ENCODE measurements around the gene FRAS1. TPM values are rescaled to one million over a fixed set of nuclear protein-coding genes. Genes with fewer than 3 reads are reported as not detected.

FRAS1 gene
- total and polyA plus RNA-seq, 4 experiments from 2014 or later, result not detected

DNA sequence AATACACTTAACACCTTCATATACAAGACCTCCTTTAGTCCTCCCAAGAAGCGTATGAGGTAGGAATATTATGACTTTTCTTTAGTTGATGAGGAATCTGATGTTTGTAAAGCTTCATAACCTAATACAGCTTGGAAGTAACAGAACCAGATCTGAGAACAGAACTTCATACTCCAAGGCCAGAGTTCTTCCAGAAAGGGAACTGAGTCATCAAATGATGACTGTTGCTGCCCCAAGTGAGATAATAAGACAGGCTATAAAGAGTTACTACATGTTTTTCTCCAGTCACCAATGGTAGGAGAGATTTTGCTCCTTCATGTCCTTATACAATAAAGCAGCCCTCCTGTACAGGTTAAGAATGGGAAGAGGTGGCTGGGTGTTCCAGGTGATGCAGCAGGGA lies 420.2 kb downstream of the FRAS1 start:
- H3K27me3 ChIP-seq (ENCODE audit: insufficient read depth, low read length), result no peaks in the 10 kb centered on the region
- no peak overlapping the region for H3K27ac ChIP-seq (ENCODE audit: low read depth, low read length)
- intact Hi-C loops (cut with micrococcal nuclease), result no loop called here
- Mint-ChIP-seq H3K27me3 (no peaks in the 10 kb centered on the region), H3K9me3 (no peaks in the 10 kb centered on the region), H3K36me3 (no peaks in the 10 kb centered on the region), H3K4me3 (no peak overlapping the region), H3K27ac (no peak overlapping the region), H3K4me1 (no peaks in the 10 kb centered on the region)
- ChIA-PET POLR2A (ENCODE audit: partially characterized antibody) (no interaction called here), CTCF (ENCODE audit: partially characterized antibody) (no interaction called here)
- no peaks in the 10 kb centered on the region for H3K36me3 ChIP-seq (ENCODE audit: insufficient read depth, low read length)
- no peak for DNase-seq
- no peak overlapping the region for H3K4me3 ChIP-seq (ENCODE audit: low read length in 2 of 2)
- H3K9me3 ChIP-seq (ENCODE audit: control insufficient read depth in 1 of 2, low read length in 2 of 2), result no peaks in the 10 kb centered on the region
- no peaks in the 10 kb centered on the region for H3K4me1 ChIP-seq (ENCODE audit: insufficient read depth, low read length)

DNA sequence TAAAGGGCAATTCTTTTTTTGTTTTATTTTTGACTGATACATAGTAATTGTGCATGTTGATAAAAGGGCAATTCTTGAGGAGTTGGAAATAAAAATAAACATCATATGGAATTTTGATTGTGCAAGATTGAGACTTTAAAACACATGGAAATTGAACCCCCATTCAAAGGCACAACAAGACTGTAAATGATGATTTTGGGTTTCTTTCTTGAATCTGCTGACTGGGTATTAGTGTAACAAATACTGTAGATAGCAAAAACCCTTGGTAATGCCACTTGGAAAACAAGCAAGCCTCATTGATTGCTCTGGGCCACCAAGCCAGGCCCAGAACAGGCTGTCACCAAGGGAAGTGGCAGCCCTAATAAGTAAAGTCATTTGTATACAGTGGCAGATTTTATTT lies 421.4 kb downstream of the FRAS1 start:
- Mint-ChIP-seq H3K36me3 (no peaks in the 10 kb centered on the region), H3K27me3 (peaks cover 0 to 1% of the 10 kb centered on the region in 2 donors), H3K27ac (no peak overlapping the region), H3K4me1 (no peaks in the 10 kb centered on the region), H3K9me3 (no peaks in the 10 kb centered on the region), H3K4me3 (no peak overlapping the region)
- Histone ChIP-seq H3K4me3 (ENCODE audit: low read length in 2 of 2) (no peak overlapping the region), H3K36me3 (ENCODE audit: insufficient read depth, low read length) (no peaks in the 10 kb centered on the region), H3K27ac (ENCODE audit: low read depth, low read length) (no peak overlapping the region), H3K4me1 (ENCODE audit: insufficient read depth, low read length) (no peaks in the 10 kb centered on the region), H3K9me3 (ENCODE audit: control insufficient read depth in 1 of 2, low read length in 2 of 2) (no peaks in the 10 kb centered on the region), H3K27me3 (ENCODE audit: insufficient read depth, low read length) (no peaks in the 10 kb centered on the region)
- ChIA-PET POLR2A (ENCODE audit: partially characterized antibody) (no interaction called here), CTCF (ENCODE audit: partially characterized antibody) (no interaction called here)
- DNase-seq, result no peak
- intact Hi-C loops (cut with micrococcal nuclease), result no loop called here

DNA sequence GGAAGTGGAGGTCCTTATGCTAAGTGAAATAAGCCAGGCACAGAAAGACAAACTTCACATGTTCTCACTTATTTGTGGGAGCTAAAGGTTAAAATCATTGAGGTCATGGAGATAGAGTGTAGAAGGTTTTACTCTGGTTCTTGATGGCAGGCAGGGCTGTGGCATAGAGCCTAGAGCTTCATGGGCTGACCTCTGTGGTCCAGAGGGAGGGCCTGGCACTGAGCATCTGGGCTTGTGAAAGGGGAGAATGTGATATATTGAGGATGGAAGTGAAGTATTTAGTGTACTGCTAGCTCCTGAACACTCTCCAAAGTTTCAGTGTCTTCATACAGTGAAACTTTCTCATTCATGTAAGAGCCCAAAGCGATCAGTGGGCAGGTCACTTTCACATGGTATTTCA lies 423.2 kb downstream of the FRAS1 start:
- H3K4me1 ChIP-seq (ENCODE audit: insufficient read depth, low read length), result no peaks in the 10 kb centered on the region
- DNase-seq, result no peak
- H3K9me3 ChIP-seq (ENCODE audit: control insufficient read depth in 1 of 2, low read length in 2 of 2), result no peaks in the 10 kb centered on the region
- Mint-ChIP-seq H3K27me3 (peaks cover 1 to 2% of the 10 kb centered on the region in 2 donors), H3K9me3 (no peaks in the 10 kb centered on the region), H3K4me1 (no peaks in the 10 kb centered on the region), H3K4me3 (no peak overlapping the region), H3K36me3 (no peaks in the 10 kb centered on the region), H3K27ac (no peak overlapping the region)
- POLR2A ChIA-PET (ENCODE audit: partially characterized antibody), result no interaction called here
- H3K27ac ChIP-seq (ENCODE audit: low read depth, low read length), result no peak overlapping the region
- no peaks in the 10 kb centered on the region for H3K27me3 ChIP-seq (ENCODE audit: insufficient read depth, low read length)
- H3K36me3 ChIP-seq (ENCODE audit: insufficient read depth, low read length), result no peaks in the 10 kb centered on the region
- intact Hi-C loops (cut with micrococcal nuclease), result no loop called here
- CTCF ChIA-PET (ENCODE audit: partially characterized antibody), result no interaction called here
- H3K4me3 ChIP-seq (ENCODE audit: low read length in 2 of 2), result no peak overlapping the region

DNA sequence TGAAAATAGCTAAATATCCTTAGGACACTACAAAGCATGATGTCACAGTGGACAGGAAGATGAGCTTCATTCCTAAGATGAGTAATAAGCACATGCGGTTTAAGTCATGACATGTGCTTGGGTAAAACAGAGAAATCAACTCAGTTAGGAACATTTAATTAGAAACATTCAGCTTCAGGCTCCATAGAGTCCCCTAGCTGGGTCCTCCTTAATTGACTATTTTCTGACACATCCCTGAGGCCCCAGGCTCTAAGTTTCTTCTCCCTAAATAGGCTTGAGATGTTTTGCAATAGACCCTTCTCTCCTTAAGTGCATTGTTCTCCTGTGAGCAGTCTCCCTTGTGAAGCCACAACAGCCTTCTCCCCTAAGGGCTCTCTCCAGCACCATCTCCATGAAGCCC lies 424.1 kb downstream of the FRAS1 start:
- H3K9me3 Mint-ChIP-seq, result no peaks in the 10 kb centered on the region
- Histone ChIP-seq H3K9me3 (ENCODE audit: control insufficient read depth in 1 of 2, low read length in 2 of 2) (no peaks in the 10 kb centered on the region), H3K4me3 (ENCODE audit: low read length in 2 of 2) (no peak overlapping the region), H3K36me3 (ENCODE audit: insufficient read depth, low read length) (no peaks in the 10 kb centered on the region), H3K4me1 (ENCODE audit: insufficient read depth, low read length) (no peaks in the 10 kb centered on the region), H3K27ac (ENCODE audit: low read depth, low read length) (no peak overlapping the region), H3K27me3 (ENCODE audit: insufficient read depth, low read length) (no peaks in the 10 kb centered on the region)
- POLR2A ChIA-PET (ENCODE audit: partially characterized antibody), result no interaction called here
- intact Hi-C loops (cut with micrococcal nuclease), result no loop called here
- peaks cover 1 to 2% of the 10 kb centered on the region in 2 donors for H3K27me3 Mint-ChIP-seq
- CTCF ChIA-PET (ENCODE audit: partially characterized antibody), result interaction anchor here (0.8 kb wide), 1 partner anchor 86 kb away, joined by 3 read pairs; no protein-coding TSS in a partner anchor
- H3K36me3 Mint-ChIP-seq, result no peaks in the 10 kb centered on the region
- no peak for DNase-seq
- H3K4me3 Mint-ChIP-seq, result no peak overlapping the region
- H3K4me1 Mint-ChIP-seq, result no peaks in the 10 kb centered on the region
- no peak overlapping the region for H3K27ac Mint-ChIP-seq

DNA sequence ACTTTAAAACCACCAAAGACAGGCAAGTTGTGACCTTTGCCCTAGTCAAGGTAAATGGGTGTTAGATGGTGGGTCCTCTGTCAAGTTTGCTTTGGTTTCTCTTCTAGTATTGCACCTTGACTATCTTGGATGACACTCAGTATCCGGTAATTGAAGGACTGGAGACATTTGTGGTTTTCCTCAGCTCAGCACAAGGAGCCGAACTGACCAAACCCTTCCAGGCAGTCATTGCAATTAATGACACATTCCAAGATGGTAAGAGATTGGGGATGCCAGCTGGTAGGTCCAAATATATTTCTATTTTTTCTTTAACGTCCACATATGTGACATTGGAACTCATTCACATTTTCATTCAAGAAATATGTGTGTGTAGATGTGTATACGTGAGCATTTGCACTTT lies 425.2 kb downstream of the FRAS1 start:
- Mint-ChIP-seq H3K4me3 (no peak overlapping the region), H3K27ac (no peak overlapping the region), H3K4me1 (no peaks in the 10 kb centered on the region), H3K36me3 (no peaks in the 10 kb centered on the region), H3K9me3 (no peaks in the 10 kb centered on the region), H3K27me3 (peaks cover 1 to 3% of the 10 kb centered on the region in 2 donors)
- DNase-seq, result no peak
- Histone ChIP-seq H3K27me3 (ENCODE audit: insufficient read depth, low read length) (no peaks in the 10 kb centered on the region), H3K27ac (ENCODE audit: low read depth, low read length) (no peak overlapping the region), H3K36me3 (ENCODE audit: insufficient read depth, low read length) (no peaks in the 10 kb centered on the region), H3K4me3 (ENCODE audit: low read length in 2 of 2) (no peak overlapping the region), H3K9me3 (ENCODE audit: control insufficient read depth in 1 of 2, low read length in 2 of 2) (no peaks in the 10 kb centered on the region), H3K4me1 (ENCODE audit: insufficient read depth, low read length) (no peaks in the 10 kb centered on the region)
- CTCF ChIA-PET (ENCODE audit: partially characterized antibody), result no interaction called here
- POLR2A ChIA-PET (ENCODE audit: partially characterized antibody), result no interaction called here
- intact Hi-C loops (cut with micrococcal nuclease), result no loop called here

DNA sequence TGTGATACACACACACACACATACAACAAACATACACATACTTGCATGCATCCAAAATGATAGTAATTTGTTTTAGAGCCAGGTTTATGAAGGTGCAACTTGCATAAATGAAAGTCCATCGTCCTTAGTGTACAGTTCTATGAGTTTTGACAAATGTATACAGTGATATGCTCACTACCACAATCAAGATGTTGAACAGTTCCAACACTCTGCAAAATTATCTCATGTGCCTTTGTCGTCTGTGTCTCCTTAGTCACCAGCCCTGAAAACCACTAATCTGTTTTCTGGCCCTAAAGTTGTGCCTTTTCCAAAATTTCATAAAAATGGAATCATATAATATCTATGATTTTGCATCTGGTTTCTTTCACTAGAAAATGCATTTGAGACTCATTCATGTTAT lies 426.7 kb downstream of the FRAS1 start:
- POLR2A ChIA-PET (ENCODE audit: partially characterized antibody), result no interaction called here
- Mint-ChIP-seq H3K9me3 (no peaks in the 10 kb centered on the region), H3K4me3 (no peak overlapping the region), H3K4me1 (no peaks in the 10 kb centered on the region), H3K27me3 (peaks cover 3 to 6% of the 10 kb centered on the region in 2 donors), H3K36me3 (no peaks in the 10 kb centered on the region), H3K27ac (no peak overlapping the region)
- Histone ChIP-seq H3K9me3 (ENCODE audit: control insufficient read depth in 1 of 2, low read length in 2 of 2) (no peaks in the 10 kb centered on the region), H3K4me1 (ENCODE audit: insufficient read depth, low read length) (no peaks in the 10 kb centered on the region), H3K36me3 (ENCODE audit: insufficient read depth, low read length) (no peaks in the 10 kb centered on the region), H3K27me3 (ENCODE audit: insufficient read depth, low read length) (no peaks in the 10 kb centered on the region), H3K4me3 (ENCODE audit: low read length in 2 of 2) (no peak overlapping the region), H3K27ac (ENCODE audit: low read depth, low read length) (no peak overlapping the region)
- intact Hi-C loops (cut with micrococcal nuclease), result no loop called here
- CTCF ChIA-PET (ENCODE audit: partially characterized antibody), result no interaction called here
- no peak for DNase-seq

DNA sequence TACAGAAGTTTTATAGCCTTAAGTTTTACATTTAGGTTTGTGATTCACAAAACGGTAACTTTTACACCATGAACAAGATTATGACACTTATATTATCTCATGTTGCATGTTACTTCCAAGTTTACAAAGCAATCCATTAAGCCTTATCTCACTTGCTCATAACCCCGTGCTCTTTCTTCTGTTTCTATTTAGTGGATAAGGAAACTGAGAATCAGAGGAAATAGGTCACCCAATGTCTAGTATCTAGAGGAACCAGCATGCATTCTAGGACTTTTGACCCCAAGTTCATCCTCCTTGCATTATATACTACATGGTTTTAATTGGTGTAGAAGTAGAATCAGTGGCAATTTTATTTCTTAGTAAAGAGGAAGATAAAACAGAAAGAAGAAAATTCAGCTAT lies 427.5 kb downstream of the FRAS1 start:
- no peaks in the 10 kb centered on the region for H3K4me1 ChIP-seq (ENCODE audit: insufficient read depth, low read length)
- H3K4me3 ChIP-seq (ENCODE audit: low read length in 2 of 2), result no peak overlapping the region
- Mint-ChIP-seq H3K27ac (no peak overlapping the region), H3K4me3 (no peak overlapping the region), H3K4me1 (no peaks in the 10 kb centered on the region), H3K27me3 (peaks cover 3 to 8% of the 10 kb centered on the region in 2 donors), H3K9me3 (no peaks in the 10 kb centered on the region), H3K36me3 (no peaks in the 10 kb centered on the region)
- DNase-seq, result no peak
- no peaks in the 10 kb centered on the region for H3K36me3 ChIP-seq (ENCODE audit: insufficient read depth, low read length)
- no peak overlapping the region for H3K27ac ChIP-seq (ENCODE audit: low read depth, low read length)
- ChIA-PET POLR2A (ENCODE audit: partially characterized antibody) (no interaction called here), CTCF (ENCODE audit: partially characterized antibody) (no interaction called here)
- intact Hi-C loops (cut with micrococcal nuclease), result no loop called here
- H3K27me3 ChIP-seq (ENCODE audit: insufficient read depth, low read length), result no peaks in the 10 kb centered on the region
- no peaks in the 10 kb centered on the region for H3K9me3 ChIP-seq (ENCODE audit: control insufficient read depth in 1 of 2, low read length in 2 of 2)

DNA sequence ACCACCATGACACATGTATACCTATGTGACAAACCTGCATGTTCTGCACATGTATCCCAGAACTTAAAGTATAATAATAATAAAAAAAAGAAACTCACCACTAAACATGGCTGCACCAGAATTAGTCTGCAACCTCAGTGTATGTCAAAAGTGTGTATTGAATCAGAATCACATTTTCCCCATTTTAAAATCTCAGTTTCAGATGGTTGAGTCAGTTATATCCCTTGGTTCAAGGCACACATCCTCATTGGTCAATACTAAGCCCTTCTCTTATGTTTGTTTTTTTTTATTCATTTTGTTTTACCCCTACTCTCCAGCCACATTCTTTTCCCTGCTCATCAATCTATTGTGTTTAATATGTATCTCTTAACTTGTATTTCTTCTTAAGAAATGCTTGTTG lies 436.6 kb downstream of the FRAS1 start:
- POLR2A ChIA-PET (ENCODE audit: partially characterized antibody), result no interaction called here

More for the DNA sequence above, 436.6 kb downstream of the FRAS1 start:
- Histone ChIP-seq H3K9me3 (ENCODE audit: control insufficient read depth in 1 of 2, low read length in 2 of 2) (no peaks in the 10 kb centered on the region), H3K36me3 (ENCODE audit: insufficient read depth, low read length) (no peaks in the 10 kb centered on the region), H3K27me3 (ENCODE audit: insufficient read depth, low read length) (no peaks in the 10 kb centered on the region), H3K27ac (ENCODE audit: low read depth, low read length) (no peak overlapping the region), H3K4me3 (ENCODE audit: low read length in 2 of 2) (no peak overlapping the region), H3K4me1 (ENCODE audit: insufficient read depth, low read length) (no peaks in the 10 kb centered on the region)
- H3K4me3 Mint-ChIP-seq, result no peak overlapping the region
- H3K36me3 Mint-ChIP-seq, result no peaks in the 10 kb centered on the region
- no peak for DNase-seq
- no peaks in the 10 kb centered on the region for H3K4me1 Mint-ChIP-seq
- intact Hi-C loops (cut with micrococcal nuclease), result no loop called here
- CTCF ChIA-PET (ENCODE audit: partially characterized antibody), result no interaction called here
- H3K27me3 Mint-ChIP-seq, result peaks cover 5 to 7% of the 10 kb centered on the region in 2 donors
- no peak overlapping the region for H3K27ac Mint-ChIP-seq
- H3K9me3 Mint-ChIP-seq, result no peaks in the 10 kb centered on the region

Measured in CD4-positive, alpha-beta memory T cell (primary cell).